GM12878 (cell line): ENCODE results near the gene CHN1. TPM values are rescaled to one million over a fixed set of nuclear protein-coding genes. Genes with fewer than 3 reads are reported as not detected.

ENCODE experiments used
- ATAC-seq: fragments of 200-7000 bp; cut with Tn5 transposase; 3 replicates; pipeline ENCODE4 v1.9.1; 2020; ENCODE audit warnings: mild to moderate bottlenecking, moderate library complexity
- BruUV-seq: library from RNA; stranded (reverse); fragments of 400-500 nt; replicated peaks from 2 replicates; lab custom pipeline; 2021; lab: Mats Ljungman, UMichigan
- CTCF ChIA-PET: fragments of 300-600 bp; sonication (Branson Sonifier 250); formaldehyde crosslinking; extraction: SDS; loops from one replicate; lab custom pipeline; 2021; ENCODE audit warnings: inconsistent platforms; lab: Yijun Ruan, JAX
- POLR2A ChIA-PET: fragments of 350-600 bp; formaldehyde crosslinking; extraction: SDS; loops from one replicate; lab custom pipeline; 2021; ENCODE audit warnings: inconsistent platforms; lab: Charles Lee
- RAD21 ChIA-PET: fragments of 300-600 bp; sonication (Branson Sonifier 250); formaldehyde crosslinking; loops from one replicate; lab custom pipeline; 2023; ENCODE audit warnings: antibody characterized with exemption; ENCODE audit not compliant: unreplicated experiment; lab: Charles Lee
- SMC1A ChIA-PET: fragments of 300-600 bp; sonication (Branson Sonifier 250); formaldehyde crosslinking; loops from one replicate; lab custom pipeline; 2023; ENCODE audit not compliant: unreplicated experiment, uncharacterized antibody; lab: Charles Lee
- DNase-seq: peaks from one replicate; pipeline ENCODE4 v3.0.0-alpha.2; 2011; ENCODE audit warnings: low read depth, low spot score
- FAIRE-seq: peaks from 3 replicates; lab custom pipeline; 2011; peaks lifted over from hg19 to GRCh38; lab: Jason Lieb, UNC
- H2AFZ ChIP-seq: 2 replicates; pipeline ENCODE4 v1.6.0; 2011; ENCODE audit warnings: low read depth, low read length, control low read depth; ENCODE audit not compliant: control insufficient read depth
- H3K27ac ChIP-seq: 2 replicates; pipeline ENCODE4 v1.5.1; 2011; ENCODE audit warnings: control low read depth; ENCODE audit not compliant: control insufficient read depth, insufficient read depth
- H3K27me3 ChIP-seq, 2 experiments: replicated peaks in 1 of 2; 2 replicates each; pipeline versions ENCODE4 v1.6.0 to v1.6.1; 2011; ENCODE audit warnings: low read length in 1 of 2; ENCODE audit not compliant: control insufficient read depth in 2 of 2, insufficient read depth in 2 of 2
- H3K36me3 ChIP-seq, 2 experiments: 2 replicates each; pipeline ENCODE4 v1.5.1; 2011; ENCODE audit warnings: low read length in 1 of 2; ENCODE audit not compliant: control insufficient read depth in 2 of 2, insufficient read depth in 2 of 2
- H3K4me1 ChIP-seq: 2 replicates; pipeline ENCODE4 v1.6.1; 2011; ENCODE audit warnings: mild to moderate bottlenecking, low read length, moderate library complexity, mixed read lengths; ENCODE audit not compliant: control insufficient read depth, insufficient read depth
- H3K4me2 ChIP-seq: 2 replicates; pipeline ENCODE4 v1.6.0; 2011; ENCODE audit warnings: control low read depth; ENCODE audit not compliant: control insufficient read depth, insufficient read depth
- H3K4me3 ChIP-seq: fragments of 200-600 bp; sonication (generic); 2 replicates; pipeline ENCODE4 v1.5.1; 2016
- H3K79me2 ChIP-seq: 2 replicates; pipeline ENCODE4 v1.6.0; 2011; ENCODE audit warnings: low read length; ENCODE audit not compliant: control insufficient read depth, insufficient read depth
- H3K9ac ChIP-seq: 2 replicates; pipeline ENCODE4 v1.8.0; 2011; ENCODE audit warnings: low read length, control low read depth, mixed read lengths; ENCODE audit not compliant: control insufficient read depth, insufficient read depth
- H3K9me3 ChIP-seq: replicated peaks from 3 replicates; pipeline ENCODE4 v1.5.1; 2011; ENCODE audit warnings: mild to moderate bottlenecking, low read length; ENCODE audit not compliant: control insufficient read depth, insufficient read depth
- H4K20me1 ChIP-seq: 2 replicates; pipeline ENCODE4 v1.6.0; 2011; ENCODE audit not compliant: control insufficient read depth, insufficient read depth
- CHD2 ChIP-seq: IDR thresholded peaks from 2 replicates; pipeline ENCODE4 v1.6.1; 2011; ENCODE audit warnings: low read depth, low read length, improper control_type of control experiment, borderline replicate concordance
- KLF5 ChIP-seq: fragments of 450-650 bp; IDR thresholded peaks from 2 replicates; pipeline ENCODE4 v1.6.1; 2014; ENCODE audit warnings: mild to moderate bottlenecking; ENCODE audit not compliant: partially characterized antibody
- LARP7 ChIP-seq: fragments of 450-650 bp; IDR thresholded peaks from 2 replicates; pipeline ENCODE4 v1.6.1; 2017; ENCODE audit warnings: mild to moderate bottlenecking
- PRDM15 ChIP-seq: fragments of 450-650 bp; formaldehyde crosslinking; IDR thresholded peaks from 2 replicates; pipeline ENCODE4 v1.4.0; 2020; ENCODE audit warnings: mild to moderate bottlenecking, moderate library complexity
- SP1 ChIP-seq: IDR thresholded peaks from one replicate; pipeline ENCODE4 v1.6.1; 2011; ENCODE audit warnings: low read depth, low read length
- STAT3 ChIP-seq: IDR thresholded peaks from 2 replicates; pipeline ENCODE4 v1.6.1; 2011; ENCODE audit warnings: low read depth, low read length, improper control_type of control experiment
- WGBS: methylation state at CpG from one replicate; pipeline ENCODE4 v1.1.6; 2016; ENCODE audit warnings: low lambda C conversion rate; ENCODE audit not compliant: insufficient replicate concordance, insufficient coverage; ENCODE audit errors: missing lambda C conversion rate; 5-methylcytosine and 5-hydroxymethylcytosine counted together
- in situ Hi-C: fragments of 300-500 bp; cut with MboI; formaldehyde crosslinking; loops from 9 replicates; pipeline ENCODE4 v1.14.3; 2018; ENCODE audit warnings: mixed read lengths
- intact Hi-C: fragments of 100-400 bp; cut with micrococcal nuclease; formaldehyde crosslinking; loops from one replicate; pipeline ENCODE4 v1.14.2; 2022; ENCODE audit not compliant: unreplicated experiment
- polyA plus RNA-seq, 11 experiments: library from polyadenylated mRNA; depleted of rRNA in 4 of 11; unstranded in 6 of 11; stranded (reverse) in 5 of 11; fragments of >200 nt; fragmentation: Nextera tagmentation in 4 of 11; fragmentation: Illumina TruSeq in 1 of 11; extraction: Ambion mirVana in 4 of 11; extraction: Trizol in 1 of 11; gene quantifications; 1 replicate in 1 of 11; 2 replicates in 10 of 11; pipeline versions ENCODE4 v1.2.1 to v1.2.3, GENCODE V29; 2011 to 2016; ENCODE audit warnings: inconsistent platforms in 2 of 11, missing spikeins in 2 of 11, low read depth in 1 of 11
- total RNA-seq, 4 experiments: library from RNA; depleted of rRNA in 3 of 4; stranded (reverse); fragments of >200 nt in 3 of 4; fragmentation: Illumina TruSeq in 1 of 4; extraction: Trizol in 1 of 4; gene quantifications; 2 replicates each; pipeline versions ENCODE4 v1.2.1 to v1.2.3, GENCODE V29; 2013 to 2021

The CHN1 gene
- total and polyA plus RNA-seq, 10 of the 15 experiments (the other 5 are each of a cell fraction or from before 2014, with no cell fraction given): 0.18 to 0.92 (median 0.53) TPM; not detected in 1

DNA sequence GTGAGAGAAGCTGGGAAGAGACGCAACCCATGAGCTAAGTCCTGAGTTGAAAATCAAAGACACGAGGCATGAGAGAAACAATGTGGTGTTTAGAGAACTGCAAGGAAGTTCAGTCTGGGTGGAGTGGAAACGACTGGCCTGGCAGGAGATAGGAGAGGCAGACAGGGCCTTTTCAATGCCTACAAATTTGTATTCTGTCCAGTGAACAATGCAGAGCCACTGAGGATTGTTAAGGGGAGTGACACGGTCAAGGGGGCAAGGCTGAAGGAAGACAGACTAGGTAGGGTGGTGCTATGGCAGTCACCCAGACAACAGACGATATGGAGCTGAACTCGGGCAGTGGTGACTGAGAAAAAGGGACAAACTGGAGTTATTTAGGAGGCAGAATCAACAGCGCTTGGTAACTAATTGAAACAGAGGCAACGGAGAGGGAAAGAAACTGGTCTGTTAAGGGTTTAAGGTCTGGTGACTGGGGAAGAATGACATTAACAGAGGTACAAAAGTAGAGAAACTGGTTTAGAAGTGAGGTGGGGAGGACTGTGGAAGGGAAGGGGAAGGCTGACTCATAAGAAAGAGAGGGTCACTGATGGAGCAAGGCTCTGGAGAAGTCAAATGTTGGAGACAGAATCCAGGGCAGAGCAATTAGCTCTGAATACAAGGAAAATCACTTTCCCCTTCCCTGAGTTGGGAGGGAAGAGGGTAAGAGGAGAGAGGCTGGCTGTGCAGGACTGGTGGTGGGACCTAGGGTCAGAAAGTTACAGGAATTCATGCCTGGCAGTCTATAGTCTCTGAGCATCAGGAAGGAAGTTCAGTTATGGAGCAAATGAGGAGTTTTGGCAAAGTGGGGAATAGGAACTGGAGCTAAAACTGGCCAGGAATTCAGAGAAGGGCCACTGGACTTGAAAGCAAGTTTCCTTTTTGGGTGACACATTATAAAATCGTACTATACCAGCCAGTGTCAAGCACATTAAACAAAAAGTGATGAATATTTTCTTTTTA lies 177.5 kb downstream of the CHN1 start (continued):
- no peak for TF ChIP-seq PRDM15 (CRISPR knock-in tag)
- no peak for TF ChIP-seq SP1
- no peak for TF ChIP-seq CHD2
- no peak for TF ChIP-seq STAT3

GRCh38 chr2:174826051-174826450 lies 179.1 kb downstream of the CHN1 start:
- no peak for FAIRE-seq
- no peaks in the 10 kb centered on the region for H3K9me3 ChIP-seq
- ChIA-PET POLR2A (interaction anchor here (0.8 kb wide), 1 partner anchor 20 kb away, joined by 3 read pairs; no protein-coding TSS in a partner anchor), RAD21 (no interaction called here), SMC1A (interaction anchor here (0.7 kb wide), 1 partner anchor 10 kb away, joined by 3 read pairs; no protein-coding TSS in a partner anchor), CTCF (no interaction called here)
- in situ Hi-C loops (no loop called here), intact Hi-C loops (no loop called here)
- no peaks in the 10 kb centered on the region; the same call in 1 of the 2 replicates for H4K20me1 ChIP-seq
- no peak overlapping the region for H3K4me2 ChIP-seq
- no TSS peak for BruUV-seq
- H3K36me3 ChIP-seq: no peaks in the 10 kb centered on the region
- no peak overlapping the region for H3K27ac ChIP-seq
- H2AFZ ChIP-seq: no peak overlapping the region
- TF ChIP-seq KLF5 (no peak), LARP7 (no peak)
- no peak for DNase-seq
- no peak overlapping the region for H3K4me3 ChIP-seq
- WGBS: 0% methylated on average over 2 of the region's 2 CpGs
- ATAC-seq: no peak
- H3K79me2 ChIP-seq: no peaks in the 10 kb centered on the region
- no peaks in the 10 kb centered on the region for H3K27me3 ChIP-seq
- H3K9ac ChIP-seq: no peak overlapping the region
- H3K4me1 ChIP-seq: no peaks in the 10 kb centered on the region
